ENCODE data around the gene TLCD1.

DNA sequence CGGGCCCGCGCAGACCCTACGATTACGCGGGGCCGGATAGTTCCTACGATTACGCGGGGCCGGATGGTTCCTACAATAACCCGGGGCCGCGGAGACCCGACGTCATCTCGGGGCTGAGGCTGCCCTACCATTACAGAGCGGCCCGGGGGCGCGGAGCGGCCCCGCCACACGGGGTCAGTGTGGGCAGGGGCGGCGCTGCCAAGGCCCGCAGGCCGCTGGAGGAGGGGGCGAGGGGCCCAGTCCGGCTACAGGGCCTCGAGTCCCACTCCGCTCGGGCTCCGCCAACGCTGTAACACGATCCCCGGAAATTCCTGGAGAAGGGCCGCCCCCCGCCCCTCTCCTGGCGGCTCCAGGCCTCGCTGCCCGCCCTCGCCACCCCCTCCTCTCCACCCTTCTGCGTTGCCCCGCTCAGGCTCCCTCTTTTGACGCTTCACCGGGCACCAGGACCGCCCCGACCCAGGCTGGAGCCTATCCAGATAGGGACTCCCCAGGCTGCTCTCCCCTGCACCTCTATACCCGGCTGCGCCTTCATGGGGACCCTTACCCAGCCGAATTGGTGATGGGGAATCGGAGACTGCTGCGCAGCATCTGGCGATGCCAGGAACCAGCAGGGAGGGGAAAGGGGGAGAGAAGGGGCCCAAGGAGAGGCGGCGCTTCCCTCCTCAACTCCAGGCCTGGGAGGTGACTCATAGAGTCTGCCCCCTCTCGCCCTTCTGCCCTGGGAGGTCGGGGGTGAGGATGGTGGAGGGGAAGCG lies 8.3 kb downstream of the TLCD1 start, which contains the start of gene RAB34:
- TF ChIP-seq, protein P1, sequence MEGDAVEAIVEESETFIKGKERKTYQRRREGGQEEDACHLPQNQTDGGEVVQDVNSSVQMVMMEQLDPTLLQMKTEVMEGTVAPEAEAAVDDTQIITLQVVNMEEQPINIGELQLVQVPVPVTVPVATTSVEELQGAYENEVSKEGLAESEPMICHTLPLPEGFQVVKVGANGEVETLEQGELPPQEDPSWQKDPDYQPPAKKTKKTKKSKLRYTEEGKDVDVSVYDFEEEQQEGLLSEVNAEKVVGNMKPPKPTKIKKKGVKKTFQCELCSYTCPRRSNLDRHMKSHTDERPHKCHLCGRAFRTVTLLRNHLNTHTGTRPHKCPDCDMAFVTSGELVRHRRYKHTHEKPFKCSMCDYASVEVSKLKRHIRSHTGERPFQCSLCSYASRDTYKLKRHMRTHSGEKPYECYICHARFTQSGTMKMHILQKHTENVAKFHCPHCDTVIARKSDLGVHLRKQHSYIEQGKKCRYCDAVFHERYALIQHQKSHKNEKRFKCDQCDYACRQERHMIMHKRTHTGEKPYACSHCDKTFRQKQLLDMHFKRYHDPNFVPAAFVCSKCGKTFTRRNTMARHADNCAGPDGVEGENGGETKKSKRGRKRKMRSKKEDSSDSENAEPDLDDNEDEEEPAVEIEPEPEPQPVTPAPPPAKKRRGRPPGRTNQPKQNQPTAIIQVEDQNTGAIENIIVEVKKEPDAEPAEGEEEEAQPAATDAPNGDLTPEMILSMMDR (IDR thresholded peaks at IDR 0.05): peak; percentile 55
- peak; percentile 33; the same call in 1 of the 2 replicates for TF ChIP-seq TFCP2L1 (CRISPR knock-in tag; IDR thresholded peaks at IDR 0.05)
- peak; percentile 50; the same call in 1 of the 2 replicates for TF ChIP-seq PHF8 (IDR thresholded peaks at IDR 0.05; ENCODE audit: borderline replicate concordance, low read depth)
- peak; percentile 48 for TF ChIP-seq POLR2A (IDR thresholded peaks at IDR 0.05; ENCODE audit: low read length)
- no peak for TF ChIP-seq CEBPB (IDR thresholded peaks at IDR 0.05)
- no peak for TF ChIP-seq ZFP36 (IDR thresholded peaks at IDR 0.05; ENCODE audit: borderline replicate concordance, partially characterized antibody)
- no peak for TF ChIP-seq NR3C1 (IDR thresholded peaks at IDR 0.05)
- TF ChIP-seq, protein P2, sequence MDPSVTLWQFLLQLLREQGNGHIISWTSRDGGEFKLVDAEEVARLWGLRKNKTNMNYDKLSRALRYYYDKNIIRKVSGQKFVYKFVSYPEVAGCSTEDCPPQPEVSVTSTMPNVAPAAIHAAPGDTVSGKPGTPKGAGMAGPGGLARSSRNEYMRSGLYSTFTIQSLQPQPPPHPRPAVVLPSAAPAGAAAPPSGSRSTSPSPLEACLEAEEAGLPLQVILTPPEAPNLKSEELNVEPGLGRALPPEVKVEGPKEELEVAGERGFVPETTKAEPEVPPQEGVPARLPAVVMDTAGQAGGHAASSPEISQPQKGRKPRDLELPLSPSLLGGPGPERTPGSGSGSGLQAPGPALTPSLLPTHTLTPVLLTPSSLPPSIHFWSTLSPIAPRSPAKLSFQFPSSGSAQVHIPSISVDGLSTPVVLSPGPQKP (IDR thresholded peaks at IDR 0.05; ENCODE audit: low read depth, low read length): no peak
- TF ChIP-seq HOXA7 (CRISPR knock-in tag; IDR thresholded peaks at IDR 0.05): no peak
- TF ChIP-seq MYC (IDR thresholded peaks at IDR 0.05; ENCODE audit: borderline replicate concordance, low read length): no peak; the same call in 1 of the 2 replicates
- TF ChIP-seq, protein P3, sequence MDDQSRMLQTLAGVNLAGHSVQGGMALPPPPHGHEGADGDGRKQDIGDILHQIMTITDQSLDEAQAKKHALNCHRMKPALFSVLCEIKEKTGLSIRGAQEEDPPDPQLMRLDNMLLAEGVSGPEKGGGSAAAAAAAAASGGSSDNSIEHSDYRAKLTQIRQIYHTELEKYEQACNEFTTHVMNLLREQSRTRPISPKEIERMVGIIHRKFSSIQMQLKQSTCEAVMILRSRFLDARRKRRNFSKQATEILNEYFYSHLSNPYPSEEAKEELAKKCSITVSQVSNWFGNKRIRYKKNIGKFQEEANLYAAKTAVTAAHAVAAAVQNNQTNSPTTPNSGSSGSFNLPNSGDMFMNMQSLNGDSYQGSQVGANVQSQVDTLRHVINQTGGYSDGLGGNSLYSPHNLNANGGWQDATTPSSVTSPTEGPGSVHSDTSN (IDR thresholded peaks at IDR 0.05): peak; percentile 25; the same call in 1 of the 2 replicates
